Neuronal stem cell (in vitro differentiated cells): Measurements from ENCODE around the gene CD2AP.

Source experiments
- DNase-seq: peaks from one replicate; pipeline ENCODE4 v3.0.0-alpha.2; 2013; ENCODE audit warnings: low spot score
- H2AFZ ChIP-seq: one replicate; pipeline ENCODE4 v1.6.1; 2013; ENCODE audit warnings: mild to moderate bottlenecking, low read length, inconsistent platforms
- H2AK5ac ChIP-seq: 2 replicates; pipeline ENCODE4 v1.6.1; 2013; ENCODE audit warnings: low read depth, mild to moderate bottlenecking, inconsistent platforms, low read length, moderate library complexity, mixed read lengths
- H2BK120ac ChIP-seq: 2 replicates; pipeline ENCODE4 v1.6.1; 2013; ENCODE audit warnings: low read depth, mild to moderate bottlenecking, inconsistent platforms, low read length, moderate library complexity, mixed read lengths
- H2BK12ac ChIP-seq: one replicate; pipeline ENCODE4 v1.6.1; 2013; ENCODE audit warnings: low read length, inconsistent platforms
- H2BK15ac ChIP-seq: 2 replicates; pipeline ENCODE4 v1.6.1; 2013; ENCODE audit warnings: mild to moderate bottlenecking, low read length, inconsistent platforms, mixed read lengths
- H2BK5ac ChIP-seq: one replicate; pipeline ENCODE4 v1.6.1; 2013; ENCODE audit warnings: inconsistent platforms, mild to moderate bottlenecking, low read length, moderate library complexity
- H3K14ac ChIP-seq: one replicate; pipeline ENCODE4 v1.6.1; 2013; ENCODE audit warnings: low read length, inconsistent platforms
- H3K18ac ChIP-seq: 2 replicates; pipeline ENCODE4 v1.6.1; 2013; ENCODE audit warnings: low read length, inconsistent platforms
- H3K23ac ChIP-seq: 2 replicates; pipeline ENCODE4 v1.6.1; 2013; ENCODE audit warnings: low read depth, mild to moderate bottlenecking, mixed read lengths, low read length, inconsistent platforms; ENCODE audit not compliant: poor library complexity
- H3K27ac ChIP-seq: replicated peaks from 3 replicates; pipeline ENCODE4 v1.5.1; 2013; ENCODE audit warnings: low read length, inconsistent platforms
- H3K27me3 ChIP-seq, 3 experiments: 2 replicates each; pipeline ENCODE4 v1.6.1; 2013; ENCODE audit warnings: low read length in 3 of 3, mild to moderate bottlenecking in 2 of 3, inconsistent platforms in 1 of 3, low read depth in 1 of 3, mixed read lengths in 1 of 3, moderate library complexity in 1 of 3; ENCODE audit not compliant: control insufficient read depth in 3 of 3, insufficient read depth in 3 of 3
- H3K36me3 ChIP-seq, 2 donors: replicated peaks in 1 of 2; 2 replicates each; pipeline ENCODE4 v1.6.1; 2013; ENCODE audit warnings: low read length in 2 of 2; ENCODE audit not compliant: control insufficient read depth in 2 of 2, insufficient read depth in 2 of 2
- H3K4ac ChIP-seq: 2 replicates; pipeline ENCODE4 v1.6.1; 2013; ENCODE audit warnings: inconsistent platforms, mild to moderate bottlenecking, low read length, moderate library complexity
- H3K4me1 ChIP-seq, 2 donors: 1 replicate in 1 of 2; 2 replicates in 1 of 2; pipeline ENCODE4 v1.6.1; 2013; ENCODE audit warnings: low read length in 2 of 2, low read depth in 1 of 2; ENCODE audit not compliant: control insufficient read depth in 2 of 2, insufficient read depth in 1 of 2
- H3K4me2 ChIP-seq: one replicate; pipeline ENCODE4 v1.6.1; 2013; ENCODE audit warnings: mild to moderate bottlenecking, low read length, inconsistent platforms; ENCODE audit not compliant: insufficient read depth, poor library complexity, severe bottlenecking
- H3K4me3 ChIP-seq, 2 donors: 2 replicates each; pipeline ENCODE4 v1.5.1; 2013; ENCODE audit warnings: low read length in 2 of 2, mild to moderate bottlenecking in 2 of 2, inconsistent platforms in 1 of 2, moderate library complexity in 1 of 2
- H3K79me1 ChIP-seq: one replicate; pipeline ENCODE4 v1.6.1; 2013; ENCODE audit warnings: low read depth, mild to moderate bottlenecking, inconsistent platforms, low read length, moderate library complexity
- H3K9ac ChIP-seq: one replicate; pipeline ENCODE4 v1.6.1; 2013; ENCODE audit warnings: mild to moderate bottlenecking, low read depth, low read length, inconsistent platforms; ENCODE audit not compliant: poor library complexity
- H3K9me3 ChIP-seq, 2 donors: replicated peaks in 1 of 2; 2 replicates each; pipeline versions ENCODE3 to v1.6.1; 2013; ENCODE audit warnings: low read length in 2 of 2, mild to moderate bottlenecking in 2 of 2, inconsistent platforms in 1 of 2, low read depth in 1 of 2, mixed read lengths in 1 of 2, moderate library complexity in 1 of 2; ENCODE audit not compliant: control insufficient read depth in 2 of 2, insufficient read depth in 1 of 2
- H4K8ac ChIP-seq: one replicate; pipeline ENCODE4 v1.6.1; 2013; ENCODE audit warnings: low read depth, mild to moderate bottlenecking, inconsistent platforms, low read length, moderate library complexity
- H4K91ac ChIP-seq: one replicate; pipeline ENCODE4 v1.6.1; 2013; ENCODE audit warnings: low read length, low read depth, mild to moderate bottlenecking, inconsistent platforms; ENCODE audit not compliant: poor library complexity
- WGBS, 2 donors: extraction: QIAGEN DNeasy Blood & Tissue Kit; methylation state at CpG; one replicate each; pipeline ENCODE4 v1.1.7; 2013; ENCODE audit warnings: missing lambda C conversion rate in 2 of 2, mixed read lengths in 1 of 2; ENCODE audit not compliant: insufficient read length in 2 of 2, insufficient replicate concordance in 1 of 2; ENCODE audit errors: extremely low coverage in 2 of 2; 5-methylcytosine and 5-hydroxymethylcytosine counted together

Gene CD2AP

DNA sequence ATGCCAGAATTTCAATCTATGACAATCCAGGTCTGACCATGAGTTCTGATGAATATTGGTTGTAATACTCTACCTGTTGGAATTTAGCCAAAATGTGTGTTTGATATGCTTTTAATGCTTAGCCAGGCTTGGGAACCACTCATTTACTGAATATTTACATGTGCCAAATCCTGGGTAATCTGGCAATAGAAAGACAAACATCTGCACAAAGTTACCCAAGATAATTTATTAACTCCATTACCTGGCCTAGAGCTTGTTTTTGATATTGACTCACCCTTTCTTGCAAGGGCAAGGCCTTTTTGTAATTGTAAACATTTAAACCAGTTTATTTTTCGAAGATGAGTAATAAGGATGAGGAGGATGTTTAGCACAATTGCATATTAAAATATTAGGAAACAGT lies 13.5 kb upstream of the CD2AP start:
- Histone ChIP-seq H3K27me3 (no peaks in the 10 kb centered on the region), H3K27ac (no peak overlapping the region), H3K9ac (no peak overlapping the region), H4K91ac (no peak overlapping the region), H2BK120ac (no peak overlapping the region), H2BK5ac (no peak overlapping the region), H3K4ac (no peak overlapping the region), H4K8ac (no peak overlapping the region), H2AFZ (no peak overlapping the region), H3K14ac (no peak overlapping the region), H2BK15ac (no peak overlapping the region), H3K4me1 (peaks cover 0 to 3% of the 10 kb centered on the region in 2 donors), H2AK5ac (no peak overlapping the region), H3K79me1 (no peaks in the 10 kb centered on the region), H3K9me3 (no peaks in the 10 kb centered on the region), H3K23ac (no peak overlapping the region), H3K36me3 (no peaks in the 10 kb centered on the region), H2BK12ac (no peak overlapping the region), H3K18ac (no peak overlapping the region), H3K4me3 (no peak overlapping the region), H3K4me2 (no peak overlapping the region)
- no peak for DNase-seq
- WGBS, 2 donors = no CpG with 5 or more reads among the region's 1 CpG

GRCh38 chr6:47465117-47465516 lies 12.5 kb upstream of the CD2AP start:
- no peak for DNase-seq
- no peaks in the 10 kb centered on the region for H3K36me3 ChIP-seq
- H3K4me3 ChIP-seq = no peak overlapping the region
- no peak overlapping the region for H3K23ac ChIP-seq
- no peak overlapping the region for H2BK120ac ChIP-seq
- H3K14ac ChIP-seq = no peak overlapping the region
- no peak overlapping the region for H2AK5ac ChIP-seq
- H2BK15ac ChIP-seq = no peak overlapping the region
- no peak overlapping the region for H3K18ac ChIP-seq
- no peak overlapping the region for H2BK5ac ChIP-seq
- WGBS, 2 donors = no CpG with 5 or more reads among the region's 1 CpG
- H3K4ac ChIP-seq = no peak overlapping the region
- H3K9me3 ChIP-seq = no peaks in the 10 kb centered on the region
- H4K8ac ChIP-seq = no peak overlapping the region
- no peak overlapping the region for H2BK12ac ChIP-seq
- no peak overlapping the region for H4K91ac ChIP-seq
- no peak overlapping the region for H2AFZ ChIP-seq
- no peak overlapping the region for H3K9ac ChIP-seq
- no peaks in the 10 kb centered on the region for H3K79me1 ChIP-seq
- H3K27ac ChIP-seq = no peak overlapping the region
- H3K27me3 ChIP-seq = no peaks in the 10 kb centered on the region
- H3K4me1 ChIP-seq = peaks cover 0 to 3% of the 10 kb centered on the region in 2 donors
- H3K4me2 ChIP-seq = no peak overlapping the region

DNA sequence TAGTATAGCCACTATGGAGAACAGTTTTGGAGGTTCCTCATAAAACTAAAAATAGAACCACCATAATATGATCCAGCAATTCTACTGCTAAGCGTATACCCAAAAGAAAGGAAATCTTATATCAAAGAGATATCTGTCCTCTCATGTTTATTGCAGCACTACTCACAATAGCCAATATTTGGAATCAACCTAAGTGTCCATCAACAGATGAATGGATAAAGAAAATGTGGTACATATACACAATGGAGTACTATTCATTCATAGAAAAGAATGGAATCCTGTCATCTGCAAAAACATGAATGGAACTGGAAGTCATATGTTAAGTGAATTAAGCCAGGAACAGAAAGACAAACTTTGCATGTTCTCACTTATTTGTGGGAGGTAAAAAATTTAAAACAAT lies 5.7 kb upstream of the CD2AP start:
- Histone ChIP-seq H2AK5ac (no peak overlapping the region), H3K23ac (no peak overlapping the region), H3K18ac (no peak overlapping the region), H3K4me3 (no peak overlapping the region), H3K4ac (no peak overlapping the region), H2AFZ (no peak overlapping the region), H4K8ac (no peak overlapping the region), H4K91ac (no peak overlapping the region), H3K14ac (no peak overlapping the region), H3K9ac (no peak overlapping the region), H2BK120ac (no peak overlapping the region), H2BK12ac (no peak overlapping the region), H3K9me3 (no peaks in the 10 kb centered on the region), H3K36me3 (no peaks in the 10 kb centered on the region), H2BK15ac (no peak overlapping the region), H3K27me3 (peaks cover 0 to 27% (median 0%) of the 10 kb centered on the region in 3 experiments), H3K79me1 (no peaks in the 10 kb centered on the region), H3K4me2 (no peak overlapping the region), H3K4me1 (peaks cover 0 to 2% of the 10 kb centered on the region in 2 donors), H2BK5ac (no peak overlapping the region), H3K27ac (no peak overlapping the region)
- no CpG with 5 or more reads among the region's 1 CpG for WGBS, 2 donors
- no peak for DNase-seq

- Histone ChIP-seq H3K4ac (no peak overlapping the region), H3K4me2 (no peak overlapping the region), H2AFZ (no peak overlapping the region), H3K79me1 (no peaks in the 10 kb centered on the region), H3K4me3 (no peak overlapping the region), H3K9me3 (no peaks in the 10 kb centered on the region), H4K91ac (no peak overlapping the region), H2BK12ac (no peak overlapping the region), H4K8ac (no peak overlapping the region), H3K4me1 (peaks cover 0 to 5% of the 10 kb centered on the region in 2 donors), H3K14ac (no peak overlapping the region), H3K23ac (no peak overlapping the region), H2AK5ac (no peak overlapping the region), H2BK120ac (no peak overlapping the region), H3K27me3 (peaks cover 0 to 33% (median 0%) of the 10 kb centered on the region in 3 experiments), H3K36me3 (no peaks in the 10 kb centered on the region), H3K18ac (no peak overlapping the region), H2BK15ac (no peak overlapping the region), H3K9ac (no peak overlapping the region), H3K27ac (no peak overlapping the region), H2BK5ac (no peak overlapping the region)
- no CpG with 5 or more reads among the region's 1 CpG for WGBS, 2 donors
- DNase-seq = no peak
These were observed 3.7 kb upstream of the CD2AP start for GRCh38 chr6:47473791-47474346.
